Measurements from ENCODE around the gene ZNF438.

- TF ChIP-seq POLR2A (IDR thresholded peaks at IDR 0.05) (no peak), POLR2AphosphoS5 (IDR thresholded peaks at IDR 0.05) (no peak)
These were observed 39.0 kb upstream of the ZNF438 start for GRCh38 chr10:31070691-31071090.

All from sigmoid colon (tissue), 4 donors.